Stimulated activated CD4-positive, alpha-beta T cell treated with anti-CD3 and anti-CD28 coated beads, TNF-alpha, amount 100 ng/mL, for 48 hours (primary cell): Measurements from ENCODE around the gene DPP6.

ENCODE experiments used
- DNase-seq, 3 donors: peaks; one replicate each; pipeline ENCODE4 v3.0.0-alpha.2; 2020; ENCODE audit warnings: low read depth in 3 of 3

The DPP6 gene

DNA sequence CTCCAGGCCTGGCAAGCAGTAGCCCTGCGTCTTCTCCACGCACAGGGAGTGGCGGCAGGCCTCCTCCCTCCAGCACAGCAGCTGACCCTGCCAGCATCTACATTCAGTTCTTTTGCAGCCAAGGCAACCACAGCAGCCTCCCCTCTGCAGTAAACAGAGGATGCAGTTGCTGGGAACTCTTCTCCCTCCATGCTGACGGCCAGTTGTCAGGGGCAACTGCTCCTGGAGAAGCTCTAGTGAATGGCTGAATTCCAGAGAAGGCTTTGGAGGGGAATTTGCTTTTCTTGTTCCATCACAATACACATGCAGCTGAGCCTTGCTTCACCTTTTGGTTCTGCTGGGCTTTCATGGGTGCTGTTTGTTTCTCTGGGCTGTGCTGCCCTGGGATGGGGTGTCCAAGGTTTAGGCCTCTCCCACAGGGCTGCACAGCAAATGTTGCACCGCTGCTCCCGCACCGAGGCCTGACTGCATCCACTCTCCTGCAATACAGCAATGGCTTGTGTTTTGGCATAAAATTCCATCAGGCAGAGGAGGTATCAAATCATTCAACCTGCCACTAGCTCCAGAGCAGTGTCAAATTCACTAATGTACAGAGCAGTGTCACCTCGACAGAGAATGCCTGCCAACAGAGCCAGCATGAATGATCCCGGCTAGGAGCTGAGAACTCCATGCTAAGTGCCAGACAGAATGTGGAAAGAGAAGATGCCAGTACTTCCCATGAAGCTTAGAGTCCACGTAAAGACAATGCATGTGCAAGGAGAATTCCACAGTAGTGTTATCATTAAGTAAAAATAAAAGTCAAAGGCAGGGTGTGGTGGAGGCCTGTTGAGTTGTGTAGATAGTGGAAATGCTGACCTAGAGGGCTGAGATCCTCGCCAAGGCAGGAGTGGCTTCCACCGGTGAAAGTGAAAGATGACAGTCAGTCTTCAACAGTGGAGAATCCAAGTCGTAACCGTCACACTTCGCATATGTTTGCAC, 399.6 kb downstream of the DPP6 start:
- DNase-seq: no peak

DNA sequence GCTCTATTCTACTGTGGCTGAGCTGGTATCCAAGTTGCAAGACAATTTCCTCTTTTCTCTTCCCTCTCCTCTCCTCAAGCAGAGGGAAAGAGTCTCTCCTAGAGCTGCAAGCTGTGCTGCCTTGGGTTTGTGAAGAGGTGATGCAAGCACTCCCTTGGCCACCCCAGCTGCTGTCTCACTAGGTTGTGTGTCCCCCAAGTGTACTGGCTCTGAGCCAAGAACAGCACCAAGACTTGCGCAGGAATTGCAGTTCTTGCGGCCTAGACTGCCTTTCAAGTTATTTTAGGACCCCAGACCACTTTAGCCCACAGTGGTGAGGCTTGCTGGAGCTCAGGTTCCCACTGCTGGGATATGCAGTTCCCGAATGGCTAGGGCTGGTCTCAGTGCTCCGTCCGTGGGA, 411.6 kb downstream of the DPP6 start:
- DNase-seq: no peak

DNA sequence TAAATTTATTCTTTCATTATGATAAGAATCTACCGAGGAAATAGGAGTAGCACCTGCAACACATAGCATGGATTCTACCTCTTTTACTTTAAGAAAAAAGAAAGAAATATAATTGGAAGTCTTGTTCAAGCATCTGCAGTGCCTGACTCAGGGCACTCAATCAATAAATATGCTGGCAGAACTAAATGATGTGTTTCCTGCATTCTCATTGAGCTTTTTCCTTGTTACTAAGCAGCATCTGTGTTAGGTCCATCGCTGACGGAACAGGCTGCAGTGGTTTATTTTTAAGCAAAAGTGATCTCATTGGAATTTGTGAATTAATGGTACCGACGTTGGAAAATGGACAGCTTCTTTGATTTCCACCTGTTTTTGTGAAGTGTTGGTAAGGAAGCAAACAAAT, 417.5 kb downstream of the DPP6 start:
- DNase-seq: no peak

DNA sequence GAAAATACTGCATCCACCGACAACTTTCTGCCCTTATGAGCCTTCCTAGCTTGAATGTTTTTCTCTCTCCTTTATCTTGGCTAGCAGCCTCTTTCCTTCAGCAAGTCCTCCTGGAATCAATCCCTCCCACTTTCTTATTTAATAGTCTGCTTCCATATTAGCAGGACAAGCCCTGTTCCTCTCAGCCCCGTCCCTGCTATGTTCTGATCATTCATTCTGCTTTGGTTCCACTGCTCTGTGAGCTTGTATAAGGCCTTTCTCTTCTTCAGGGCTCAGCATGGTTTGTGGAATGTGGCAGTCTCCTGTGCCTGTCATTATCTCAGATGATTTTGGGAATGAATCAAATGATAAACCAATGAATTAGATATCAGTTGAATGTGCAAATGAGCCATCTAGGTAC, 420.1 kb downstream of the DPP6 start:
- no peak for DNase-seq

DNA sequence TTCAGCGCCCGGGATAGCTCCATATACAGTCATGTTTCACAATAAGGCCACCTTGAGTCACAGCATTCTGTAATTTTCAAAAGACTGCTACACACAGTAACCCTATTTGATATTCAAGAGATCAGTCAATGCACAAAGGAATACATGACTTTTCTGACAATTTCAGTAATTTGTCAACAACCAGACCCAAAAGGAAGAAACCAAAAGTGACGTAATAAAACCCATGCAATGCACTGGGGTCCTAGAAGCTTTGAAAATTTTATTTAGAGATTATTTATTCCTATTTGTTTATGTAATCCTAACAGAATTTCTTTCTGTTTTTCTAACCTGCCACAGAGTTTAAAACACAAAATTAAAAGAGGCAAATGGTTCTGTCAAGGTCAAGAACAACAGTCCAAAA, 421.2 kb downstream of the DPP6 start:
- DNase-seq: no peak

DNA sequence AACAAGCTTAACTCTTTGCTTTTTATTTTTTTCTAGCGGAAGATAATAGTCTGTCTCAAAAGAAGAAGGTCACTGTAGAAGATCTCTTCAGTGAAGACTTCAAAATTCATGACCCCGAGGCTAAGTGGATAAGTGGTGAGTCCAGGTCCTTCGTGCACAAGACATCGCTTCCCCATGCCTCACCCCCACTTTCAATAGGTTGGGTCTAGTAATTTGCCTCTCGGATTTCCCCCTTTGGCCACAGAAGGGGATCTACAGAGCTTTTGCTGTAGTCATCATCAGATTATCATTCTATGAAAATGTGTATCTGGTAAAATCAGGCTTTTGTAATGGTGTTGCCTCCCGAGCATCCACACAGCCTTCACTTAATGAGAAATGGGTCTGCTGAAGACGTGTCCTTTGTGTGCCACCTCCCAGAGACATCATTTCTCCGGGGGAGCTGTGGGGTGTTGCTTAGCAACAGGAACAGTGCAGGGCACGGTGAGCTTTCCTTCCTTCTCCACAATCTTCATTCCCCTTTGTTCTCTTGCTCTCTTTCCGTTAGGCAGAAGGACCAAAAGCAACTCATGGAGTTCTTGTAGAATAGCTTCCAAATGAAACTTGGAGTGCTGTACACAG, 422.8 kb downstream of the DPP6 start:
- no peak for DNase-seq

DNA sequence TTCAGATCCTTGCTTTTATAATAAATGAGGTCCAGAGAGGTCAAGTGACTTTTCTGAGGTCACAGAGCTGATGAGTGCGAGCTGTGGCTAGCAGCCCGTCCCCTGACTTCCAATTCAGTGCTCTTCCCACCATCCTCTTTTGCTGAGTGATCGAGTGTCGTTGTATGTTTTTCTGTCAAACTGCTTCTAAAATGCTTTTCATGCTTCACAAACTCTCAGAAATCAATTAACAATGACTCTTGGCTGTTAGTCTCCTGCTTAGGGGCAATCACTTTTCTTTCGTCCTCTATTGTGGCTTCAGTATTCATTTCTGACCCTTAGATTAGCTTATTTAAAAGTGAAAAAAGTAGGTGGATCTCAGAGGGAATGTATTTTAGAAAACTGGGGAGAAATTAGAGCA, 423.7 kb downstream of the DPP6 start:
- DNase-seq: no peak

DNA sequence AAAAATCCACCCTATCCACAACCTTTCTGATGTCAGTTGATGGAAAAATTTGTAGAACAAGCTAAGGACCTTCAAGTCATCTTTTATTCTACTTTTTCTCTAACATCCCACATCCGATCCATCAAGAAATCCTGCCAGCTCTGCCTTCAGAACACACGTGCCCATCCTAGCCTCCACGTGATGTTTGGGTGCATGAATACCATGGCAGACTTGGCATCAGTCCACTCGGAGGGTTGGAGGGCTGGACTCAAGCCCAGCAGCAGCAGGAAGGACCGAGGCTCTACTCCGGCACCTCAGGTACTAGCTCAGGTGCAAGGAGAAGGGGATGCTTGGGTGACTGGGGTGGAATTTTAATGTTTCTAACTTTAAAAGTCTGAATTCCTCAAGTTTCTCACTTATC, 428.6 kb downstream of the DPP6 start:
- DNase-seq: no peak

DNA sequence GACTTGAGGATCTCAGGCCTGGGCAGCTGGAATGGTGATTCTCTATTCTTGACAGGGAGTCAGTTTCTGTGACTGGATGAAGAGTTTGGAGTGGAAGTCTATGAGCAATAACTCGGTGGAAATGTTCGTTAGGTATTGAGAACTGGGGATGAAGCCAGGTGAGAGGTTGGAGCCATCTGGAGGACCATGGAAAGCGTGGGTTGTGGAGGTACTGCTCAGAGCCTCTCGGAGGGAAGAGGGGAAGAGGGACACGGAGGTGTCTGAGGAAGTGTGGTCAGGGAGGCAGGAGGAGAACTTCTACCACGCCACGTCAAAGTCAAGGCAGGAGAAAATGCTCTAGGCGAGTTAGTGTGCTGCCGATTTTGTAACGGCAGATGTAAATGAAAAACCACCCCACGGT, 430.7 kb downstream of the DPP6 start:
- no peak for DNase-seq

DNA sequence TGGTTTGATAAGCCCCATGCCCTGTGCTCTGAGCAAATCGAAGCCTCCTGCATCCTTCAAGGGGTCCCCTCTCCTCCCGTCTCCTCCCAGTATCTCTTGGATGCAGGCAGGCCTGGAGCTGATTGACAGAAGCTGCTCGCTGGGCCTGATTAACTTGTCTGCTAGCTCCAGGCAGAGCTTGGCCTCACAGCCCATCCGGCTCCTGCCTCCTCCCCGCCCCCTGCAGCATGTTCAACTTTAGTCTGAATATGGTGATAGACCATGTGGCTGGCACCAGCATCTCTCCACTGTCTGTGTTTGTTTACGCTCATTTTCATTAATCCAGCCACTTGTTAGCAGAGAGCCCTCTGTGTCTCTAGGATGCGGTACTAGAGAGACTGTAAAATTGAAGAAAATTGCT, 432.2 kb downstream of the DPP6 start:
- no peak for DNase-seq

DNA sequence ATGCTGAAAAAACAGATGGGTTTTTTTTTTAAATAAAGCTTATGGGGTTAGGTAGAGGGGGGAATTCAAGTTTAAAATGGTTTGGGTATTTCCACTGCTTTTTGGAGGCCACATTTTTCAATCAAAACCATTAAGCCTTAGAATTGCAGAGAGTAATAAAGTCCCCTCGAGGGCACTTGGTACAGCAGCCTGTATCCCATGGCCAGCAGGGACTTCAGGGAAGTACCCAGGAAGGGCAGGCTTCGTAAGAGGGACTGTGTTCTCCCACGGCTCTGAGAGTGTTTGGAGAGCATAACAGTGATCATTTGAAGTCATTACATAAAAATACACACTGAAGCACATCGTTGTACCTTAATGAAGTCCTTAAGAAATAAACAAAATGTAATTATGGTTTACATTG, 432.7 kb downstream of the DPP6 start:
- DNase-seq: no peak

DNA sequence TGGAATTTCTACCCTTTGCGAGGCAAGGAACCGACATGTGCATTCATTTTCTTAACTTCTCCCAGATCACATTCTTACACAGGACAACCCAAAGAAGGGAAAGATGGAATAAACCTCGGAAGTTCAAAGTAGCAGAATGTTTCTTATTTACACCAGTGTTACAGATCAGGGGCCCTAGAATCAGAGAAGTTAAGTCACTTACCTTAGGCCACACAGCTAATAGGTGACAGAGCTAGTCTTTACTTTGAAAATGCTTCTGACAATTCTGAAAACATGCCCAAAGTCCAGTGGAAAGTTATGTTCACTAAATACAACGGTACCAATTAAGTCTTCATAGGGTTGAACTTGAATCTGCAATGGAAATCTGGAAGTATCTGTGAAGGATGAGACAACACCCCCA, 437.7 kb downstream of the DPP6 start:
- DNase-seq: no peak

DNA sequence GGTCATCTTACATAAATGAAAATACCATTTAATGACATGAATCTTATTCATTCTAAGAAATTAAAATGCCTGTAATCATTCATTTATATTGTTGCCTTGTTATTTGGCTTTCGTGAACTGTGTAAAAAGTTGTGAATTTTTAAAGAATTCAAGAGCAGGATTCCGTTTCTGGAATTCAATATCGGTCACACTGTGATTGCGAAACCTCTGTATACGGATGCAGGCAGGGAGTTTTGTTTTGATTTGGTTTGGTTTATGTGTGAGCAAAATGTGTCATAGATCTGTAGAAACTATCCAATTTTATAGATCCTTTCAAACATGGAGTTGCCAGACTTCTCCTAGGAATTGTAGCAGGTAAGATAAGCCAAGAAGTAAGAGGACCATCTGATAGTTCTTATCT, 441.4 kb downstream of the DPP6 start:
- DNase-seq: no peak

DNA sequence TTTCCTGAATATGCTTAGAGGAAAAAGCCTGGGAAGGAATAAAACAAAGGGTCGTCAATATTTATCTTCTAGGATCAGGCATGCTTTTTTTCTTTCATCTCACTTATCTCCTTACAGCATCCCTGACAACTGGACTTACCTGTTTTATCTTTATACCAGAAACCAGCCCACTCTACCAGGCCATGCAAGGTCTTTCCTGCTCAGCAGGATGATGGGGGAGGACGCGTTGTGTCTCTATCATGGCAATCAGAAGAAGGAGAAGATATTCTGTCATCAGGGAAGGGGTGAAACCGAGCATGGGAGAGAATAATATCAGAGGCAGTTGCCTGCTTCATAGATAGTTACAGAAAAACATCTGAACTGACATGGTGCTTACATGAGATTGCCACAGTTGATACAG, 445.6 kb downstream of the DPP6 start:
- DNase-seq: no peak

DNA sequence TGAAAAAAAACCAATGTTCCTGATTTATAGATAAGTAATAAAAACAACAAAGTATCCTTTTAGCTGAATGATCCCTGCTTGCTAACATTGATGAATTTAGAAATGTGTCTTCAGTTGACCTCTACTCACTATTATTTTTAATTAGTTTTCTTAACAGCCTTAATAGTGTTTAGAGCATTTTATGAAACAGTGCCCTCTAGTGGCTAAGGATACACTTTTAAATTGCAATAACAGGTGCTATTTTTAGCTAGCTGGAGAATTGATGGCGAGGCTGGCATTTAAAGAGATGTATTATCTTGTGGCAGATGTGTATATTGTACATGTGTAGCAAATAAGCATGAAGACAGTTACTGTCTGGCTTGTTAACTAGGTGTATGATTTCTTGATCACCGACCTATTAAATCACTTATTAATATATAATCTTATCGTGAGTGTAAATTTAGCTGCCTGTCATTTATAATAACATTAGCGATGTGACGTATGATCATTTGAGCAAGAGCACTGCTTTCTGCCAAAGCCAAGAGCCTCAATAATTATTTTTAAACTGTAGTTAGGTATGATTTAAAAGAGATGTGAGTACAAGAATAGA, 451.9 kb downstream of the DPP6 start:
- DNase-seq: no peak

DNA sequence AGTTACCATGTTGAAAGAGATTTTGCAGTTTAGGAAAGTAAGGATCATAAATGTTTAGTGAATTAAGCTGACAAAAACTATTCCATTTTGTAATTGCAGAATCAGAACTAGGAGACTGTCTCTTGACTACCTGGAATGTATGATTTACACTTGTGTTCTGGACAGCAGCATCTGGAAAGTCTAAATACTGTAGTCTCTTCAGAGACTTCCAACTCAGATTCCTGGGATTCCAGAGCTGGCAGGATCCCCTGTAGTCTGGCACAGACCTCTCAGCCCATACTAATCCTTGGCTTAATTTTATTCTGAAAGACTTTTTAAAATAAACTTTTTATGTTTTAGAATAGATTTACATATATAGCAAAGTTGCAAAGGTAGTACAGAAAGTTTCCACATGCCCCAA, 452.7 kb downstream of the DPP6 start:
- DNase-seq: no peak

DNA sequence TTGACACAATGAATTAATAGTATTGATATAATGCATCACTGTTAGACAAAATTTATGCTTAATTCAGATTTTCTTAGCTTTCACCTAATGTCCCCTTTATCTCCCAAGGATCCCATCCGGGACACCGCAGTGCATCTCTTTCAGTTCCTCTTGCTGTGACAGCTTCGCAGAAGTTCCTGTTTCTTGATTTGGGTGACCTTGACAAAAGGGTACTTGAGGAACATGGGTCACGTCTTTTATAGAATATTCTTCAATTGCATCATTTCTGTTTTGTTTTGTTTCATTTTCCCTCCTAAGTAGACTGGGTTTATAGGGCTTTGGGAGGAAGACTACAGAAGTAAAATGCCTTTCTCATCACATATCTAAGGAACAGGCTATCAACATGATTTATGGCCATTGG, 453.2 kb downstream of the DPP6 start:
- DNase-seq: no peak

DNA sequence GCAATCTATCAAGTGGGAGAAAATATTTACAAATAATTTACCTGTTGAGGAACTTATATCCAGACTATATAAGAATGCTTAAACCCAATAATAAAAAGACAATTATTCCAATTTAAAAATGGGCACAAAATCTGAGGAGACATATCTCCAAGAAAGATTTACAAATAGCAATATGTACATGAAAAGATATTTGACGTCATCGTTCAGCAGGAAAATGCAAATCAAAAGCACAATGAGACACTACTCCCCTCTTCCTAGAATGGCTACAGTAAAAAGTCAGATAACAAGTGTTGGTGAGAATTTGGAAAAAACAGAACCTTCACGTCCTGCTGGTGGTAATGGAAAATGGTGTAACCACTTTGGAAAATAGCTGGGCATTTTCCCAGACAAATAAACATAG, 457.0 kb downstream of the DPP6 start:
- DNase-seq: no peak

DNA sequence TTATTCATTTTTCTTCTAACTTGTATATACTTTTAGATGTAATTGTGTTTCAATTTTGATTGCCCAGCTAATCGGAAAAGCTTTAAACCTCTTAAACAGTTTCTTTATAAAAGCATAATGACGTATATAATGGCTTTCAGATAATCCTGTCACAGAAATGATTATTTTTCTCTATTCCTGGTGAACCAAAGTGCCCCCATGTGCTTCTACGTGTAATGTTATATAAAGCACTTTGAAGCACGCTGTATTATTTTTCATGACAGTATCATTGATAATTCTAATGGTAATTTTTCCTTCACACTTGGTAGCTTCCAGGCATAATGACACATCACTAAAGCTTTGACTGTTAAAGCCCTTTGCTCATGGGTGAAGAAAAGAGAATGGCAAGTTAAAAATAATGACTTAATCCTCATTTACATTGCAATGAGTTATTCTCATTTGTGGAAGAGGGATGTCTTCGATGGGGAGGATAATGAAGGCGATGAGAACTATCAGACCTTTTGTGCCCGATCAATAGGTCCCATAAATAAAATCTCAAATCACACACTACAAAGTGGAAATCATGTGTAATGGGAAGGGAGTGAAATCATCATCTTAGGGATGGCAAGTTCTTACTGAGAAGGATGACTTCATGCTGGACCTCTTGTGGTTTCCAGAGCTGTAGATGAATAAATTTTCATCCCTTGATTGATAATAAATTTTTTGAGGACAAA, 460.1 kb downstream of the DPP6 start:
- DNase-seq: no peak

DNA sequence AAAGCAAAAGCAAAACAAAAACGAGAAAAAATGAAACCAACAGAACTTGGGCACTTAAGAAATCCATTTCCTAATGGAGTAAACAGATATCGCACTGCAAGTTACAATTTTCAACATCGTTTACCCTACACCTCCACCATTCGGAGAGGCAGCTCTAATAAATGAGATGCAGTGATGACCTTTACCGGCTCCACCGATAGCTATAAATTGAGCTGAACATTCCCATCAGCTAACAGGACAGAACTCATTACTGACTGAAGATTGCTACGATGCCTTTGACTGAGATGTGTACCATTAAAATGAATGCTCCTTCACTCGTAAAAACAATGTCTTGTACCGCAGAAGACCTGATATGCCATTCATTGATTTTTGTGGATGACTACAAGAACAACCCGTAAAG, 465.6 kb downstream of the DPP6 start:
- no peak for DNase-seq

DNA sequence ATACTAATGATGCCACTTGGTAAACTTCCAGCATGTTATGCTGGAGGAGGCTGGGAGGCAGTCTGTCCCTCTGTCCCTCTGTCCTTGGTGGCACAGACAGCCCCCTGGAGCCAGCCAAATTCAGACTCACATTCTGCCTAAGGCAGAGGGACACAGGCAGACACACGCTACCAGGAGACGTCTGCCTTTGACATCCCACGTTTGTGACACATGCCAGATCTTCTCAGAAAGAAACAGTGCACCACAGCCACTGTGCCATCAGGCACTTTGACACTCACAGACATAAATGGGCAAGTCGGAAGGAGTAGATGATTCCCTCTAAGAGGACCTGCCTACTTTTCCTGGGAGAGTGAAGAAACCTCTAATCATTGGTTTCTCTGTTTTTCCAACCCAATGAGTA, 467.0 kb downstream of the DPP6 start:
- no peak for DNase-seq

DNA sequence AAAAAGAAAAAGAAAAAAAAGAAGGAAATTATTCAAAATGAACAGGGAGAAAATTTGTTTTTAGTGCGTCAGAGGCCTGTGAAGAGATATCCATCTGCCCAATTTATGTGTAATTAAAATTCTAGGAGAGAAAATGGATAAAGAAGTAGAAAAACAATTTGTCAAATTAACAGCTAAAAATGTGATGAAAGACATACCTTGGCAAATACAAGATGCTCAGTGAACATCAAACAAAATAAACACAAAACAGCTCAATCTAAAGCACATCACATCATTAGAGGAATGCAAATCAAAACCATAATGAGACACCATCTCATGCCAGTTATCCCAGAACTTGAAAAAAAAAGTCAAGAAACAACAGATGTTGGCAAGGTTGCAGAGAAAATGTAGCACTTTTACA, 477.9 kb downstream of the DPP6 start:
- no peak for DNase-seq
